B cell (primary cell): Measurements from ENCODE around the gene CHAC1. TPM values are rescaled to one million over a fixed set of nuclear protein-coding genes. Genes with fewer than 3 reads are reported as not detected.

Experiments
- ATAC-seq: fragments of 200-7000 bp; cut with Tn5 transposase; one replicate; pipeline ENCODE4 v1.10.0; 2021; ENCODE audit warnings: low read depth, mild to moderate bottlenecking, moderate number of reproducible peaks, moderate library complexity
- CTCF ChIA-PET: fragments of 350-600 bp; sonication (Branson Sonifier 250); formaldehyde crosslinking; loops from one replicate; lab custom pipeline; 2021; ENCODE audit warnings: antibody characterized with exemption, inconsistent platforms; lab: Charles Lee
- POLR2A ChIA-PET: fragments of 350-600 bp; sonication (Branson Sonifier 250); formaldehyde crosslinking; loops from one replicate; lab custom pipeline; 2021; ENCODE audit warnings: antibody characterized with exemption; lab: Charles Lee
- DNase-seq: peaks from one replicate; pipeline ENCODE4 v3.0.0; 2013
- H2AFZ ChIP-seq: 2 replicates; pipeline ENCODE4 v1.6.1; 2012; ENCODE audit warnings: mild to moderate bottlenecking, low read depth, low read length; ENCODE audit not compliant: insufficient read depth, poor library complexity, severe bottlenecking
- H3K27ac ChIP-seq, 2 donors: 1 replicate in 1 of 2; 2 replicates in 1 of 2; pipeline ENCODE4 v1.5.1; 2012 to 2013; ENCODE audit warnings: low read length in 2 of 2, mild to moderate bottlenecking in 2 of 2, moderate library complexity in 1 of 2
- H3K27me3 ChIP-seq, 4 experiments: fragments of 200-600 bp in 1 of 4; sonication (generic) in 1 of 4; replicated peaks in 1 of 4; 1 replicate in 2 of 4; 2 replicates in 2 of 4; pipeline versions ENCODE4 v1.6.1 to v1.7.0; 2013 to 2016; ENCODE audit warnings: low read length in 3 of 4, mild to moderate bottlenecking in 2 of 4, mixed read lengths in 1 of 4, moderate library complexity in 1 of 4; ENCODE audit not compliant: insufficient read depth in 4 of 4, control insufficient read depth in 3 of 4; ENCODE audit errors: control extremely low read depth in 1 of 4
- H3K36me3 ChIP-seq, 2 experiments: replicated peaks in 1 of 2; 1 replicate in 1 of 2; 2 replicates in 1 of 2; pipeline versions ENCODE4 v1.6.1 to v1.7.1; 2013; ENCODE audit warnings: low read length in 1 of 2; ENCODE audit not compliant: insufficient read depth in 2 of 2, control insufficient read depth in 1 of 2; ENCODE audit errors: control extremely low read depth in 1 of 2, extremely low read depth in 1 of 2
- H3K4me1 ChIP-seq, 2 donors: fragments of 200-600 bp in 1 of 2; sonication (generic) in 1 of 2; 1 replicate in 1 of 2; 2 replicates in 1 of 2; pipeline versions ENCODE4 v1.5.1 to v1.6.1; 2013 to 2017; ENCODE audit warnings: low read length in 2 of 2; ENCODE audit not compliant: control insufficient read depth in 2 of 2, insufficient read depth in 2 of 2
- H3K4me2 ChIP-seq: replicated peaks from 2 replicates; pipeline ENCODE3; 2012; ENCODE audit warnings: mild to moderate bottlenecking, low read depth, low read length; ENCODE audit not compliant: poor library complexity, severe bottlenecking
- H3K4me3 ChIP-seq, 5 experiments: fragments of 200-600 bp in 1 of 5; sonication (generic) in 1 of 5; 1 replicate in 3 of 5; 2 replicates in 2 of 5; pipeline versions ENCODE4 v1.5.1 to v1.7.0; 2011 to 2016; ENCODE audit warnings: low read length in 4 of 5, mild to moderate bottlenecking in 4 of 5, low read depth in 2 of 5, control low read depth in 1 of 5, moderate library complexity in 1 of 5; ENCODE audit not compliant: insufficient read depth in 1 of 5; ENCODE audit errors: control extremely low read depth in 1 of 5, extremely low read depth in 1 of 5
- H3K79me2 ChIP-seq: fragments of 200-600 bp; sonication (generic); one replicate; pipeline ENCODE4 v1.6.0; 2016; ENCODE audit warnings: low read length; ENCODE audit not compliant: control insufficient read depth, insufficient read depth
- H3K9ac ChIP-seq: fragments of 200-600 bp; sonication (generic); 2 replicates; pipeline ENCODE4 v1.6.1; 2017; ENCODE audit warnings: mild to moderate bottlenecking, low read length, moderate library complexity
- H3K9me3 ChIP-seq, 3 donors: one replicate each; pipeline versions ENCODE4 v1.6.1 to v1.7.1; 2013; ENCODE audit warnings: low read length in 2 of 3; ENCODE audit not compliant: control insufficient read depth in 2 of 3, insufficient read depth in 1 of 3; ENCODE audit errors: control extremely low read depth in 1 of 3
- H4K20me1 ChIP-seq: 2 replicates; pipeline ENCODE4 v1.6.0; 2012; ENCODE audit warnings: mild to moderate bottlenecking, low read length; ENCODE audit not compliant: insufficient read depth, control insufficient read depth, poor library complexity, severe bottlenecking
- H3K27ac Mint-ChIP-seq: one replicate; pipeline ENCODE4 v1.8.0; 2021; ENCODE audit warnings: mixed read lengths
- H3K27me3 Mint-ChIP-seq: one replicate; pipeline ENCODE4 v1.8.0; 2021; ENCODE audit warnings: mixed read lengths
- H3K4me1 Mint-ChIP-seq: one replicate; pipeline ENCODE4 v1.8.0; 2021; ENCODE audit warnings: mixed read lengths
- H3K4me3 Mint-ChIP-seq: one replicate; pipeline ENCODE4 v1.8.0; 2021; ENCODE audit warnings: mixed read lengths
- H3K9me3 Mint-ChIP-seq: one replicate; pipeline ENCODE4 v1.8.0; 2022; ENCODE audit warnings: mixed read lengths; ENCODE audit not compliant: insufficient read depth
- CTCF ChIP-seq: fragments of 200-600 bp; IDR thresholded peaks from one replicate; pipeline ENCODE4 v1.8.0; 2022; ENCODE audit warnings: antibody characterized with exemption, mild to moderate bottlenecking
- EZH2 ChIP-seq: IDR thresholded peaks from 2 replicates; pipeline ENCODE4 v1.6.1; 2012; ENCODE audit warnings: borderline replicate concordance, low read depth, mild to moderate bottlenecking, moderate library complexity, low read length; ENCODE audit not compliant: insufficient read depth, poor library complexity, severe bottlenecking
- WGBS: methylation state at CpG from one replicate; pipeline ENCODE4 v1.1.5; 2013; ENCODE audit warnings: missing lambda C conversion rate; ENCODE audit not compliant: insufficient coverage; 5-methylcytosine and 5-hydroxymethylcytosine counted together
- intact Hi-C: fragments of 100-400 bp; cut with micrococcal nuclease; formaldehyde crosslinking; loops from one replicate; pipeline ENCODE4 v1.10.0; 2022
- polyA plus RNA-seq: library from polyadenylated mRNA; depleted of rRNA; stranded (reverse); fragments of >200 nt; gene quantifications from 2 replicates; pipeline ENCODE4 v1.2.3, GENCODE V29; 2012
- total RNA-seq, 2 donors: library from RNA; stranded (reverse); fragments of 120-200 nt in 1 of 2; gene quantifications; 1 replicate in 1 of 2; 2 replicates in 1 of 2; pipeline versions ENCODE4 v1.2.3 to v1.2.4, GENCODE V29; 2013 to 2022

CHAC1 gene
- total and polyA plus RNA-seq, 2 donors (not counting 1 experiment from before 2014, with no cell fraction given): 0.81 to 3.6 TPM

DNA sequence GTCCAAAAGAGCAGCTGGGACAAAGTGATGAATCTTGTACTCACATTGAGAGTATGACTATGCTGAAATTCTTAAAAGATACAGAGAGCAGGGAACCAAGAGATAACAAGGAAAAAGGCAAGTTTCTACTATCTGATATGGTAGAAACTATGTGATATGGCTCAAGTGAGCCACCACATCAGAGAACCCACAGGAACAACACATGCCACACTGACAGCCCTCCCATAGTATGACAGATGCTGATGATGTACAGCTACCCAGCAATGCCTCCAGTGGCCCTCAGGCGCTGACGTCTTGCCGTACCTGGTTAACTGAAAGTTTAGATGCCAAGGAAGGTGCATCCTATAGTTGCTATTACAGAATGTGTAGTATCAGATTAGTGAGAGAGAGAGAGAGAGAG, 42.4 kb downstream of the CHAC1 start:
- TF ChIP-seq EZH2 (no peak), CTCF (no peak)
- H3K9ac ChIP-seq: no peak overlapping the region

GRCh38 chr15:40999190-40999589, 45.9 kb downstream of the CHAC1 start:
- Histone ChIP-seq H3K27me3 (no peaks in the 10 kb centered on the region), H3K36me3 (peaks cover 20 to 57% of the 10 kb centered on the region in 2 experiments), H3K27ac (no peak overlapping the region), H3K4me3 (no peak overlapping the region), H2AFZ (no peak overlapping the region), H3K4me1 (no peaks in the 10 kb centered on the region), H3K79me2 (no peaks in the 10 kb centered on the region), H3K9ac (no peak overlapping the region), H4K20me1 (no peaks in the 10 kb centered on the region), H3K4me2 (no peak overlapping the region), H3K9me3 (no peaks in the 10 kb centered on the region)
- CTCF ChIA-PET: no interaction called here
- ATAC-seq (no peak), DNase-seq (no peak)
- Mint-ChIP-seq H3K9me3 (no peaks in the 10 kb centered on the region), H3K4me1 (no peaks in the 10 kb centered on the region), H3K27me3 (no peaks in the 10 kb centered on the region), H3K4me3 (no peak overlapping the region), H3K27ac (no peak overlapping the region)
- TF ChIP-seq EZH2 (no peak), CTCF (no peak)
- POLR2A ChIA-PET: no interaction called here
- intact Hi-C loops: no loop called here
- 100% methylated on average over 1 of the region's 4 CpGs for WGBS

More for the DNA sequence above, 42.4 kb downstream of the CHAC1 start:
- H3K27me3 ChIP-seq: no peaks in the 10 kb centered on the region
- no peaks in the 10 kb centered on the region for H3K9me3 ChIP-seq
- WGBS: no CpG with 5 or more reads among the region's 3 CpGs
- Mint-ChIP-seq H3K27ac (no peak overlapping the region), H3K4me1 (no peaks in the 10 kb centered on the region), H3K27me3 (no peaks in the 10 kb centered on the region), H3K4me3 (no peak overlapping the region), H3K9me3 (no peaks in the 10 kb centered on the region)
- ATAC-seq (no peak), DNase-seq (no peak)
- H3K27ac ChIP-seq: no peak overlapping the region
- no peak overlapping the region for H3K4me3 ChIP-seq
- H3K36me3 ChIP-seq: peaks cover 11 to 68% of the 10 kb centered on the region in 2 experiments
- no peaks in the 10 kb centered on the region for H4K20me1 ChIP-seq
- ChIA-PET CTCF (no interaction called here), POLR2A (no interaction called here)
- H3K4me2 ChIP-seq: no peak overlapping the region
- H3K4me1 ChIP-seq: no peaks in the 10 kb centered on the region
- intact Hi-C loops: no loop called here
- H2AFZ ChIP-seq: no peak overlapping the region
- H3K79me2 ChIP-seq: no peaks in the 10 kb centered on the region
